KMS-11 (cell line): Measurements from ENCODE around the gene FBXL3.

Experiments used
- H2AFZ ChIP-seq: fragments of 200-600 bp; sonication (generic); 2 replicates; pipeline ENCODE4 v1.6.1; 2016; ENCODE audit warnings: antibody characterized with exemption, mixed run types, low read depth
- H3K27ac ChIP-seq: fragments of 200-600 bp; sonication (generic); 2 replicates; pipeline ENCODE4 v1.6.1; 2016; ENCODE audit warnings: mild to moderate bottlenecking, mixed run types
- H3K27me3 ChIP-seq: fragments of 200-600 bp; sonication (generic); 2 replicates; pipeline ENCODE4 v1.6.1; 2017; ENCODE audit warnings: mild to moderate bottlenecking, low read depth, mixed run types, moderate library complexity; ENCODE audit not compliant: insufficient read depth
- H3K36me3 ChIP-seq: fragments of 200-600 bp; sonication (generic); 2 replicates; pipeline ENCODE4 v1.6.1; 2017; ENCODE audit warnings: mild to moderate bottlenecking, mixed run types; ENCODE audit not compliant: insufficient read depth
- H3K4me1 ChIP-seq: fragments of 200-600 bp; sonication (generic); 2 replicates; pipeline ENCODE4 v1.6.1; 2016; ENCODE audit warnings: mild to moderate bottlenecking, low read depth, mixed run types; ENCODE audit not compliant: poor library complexity, severe bottlenecking
- H3K4me2 ChIP-seq: fragments of 200-600 bp; sonication (generic); 2 replicates; pipeline ENCODE4 v1.7.0; 2016; ENCODE audit warnings: mild to moderate bottlenecking, mixed run types
- H3K4me3 ChIP-seq: fragments of 200-600 bp; sonication (generic); IDR thresholded peaks from 2 replicates; pipeline ENCODE4 v1.6.1; 2017; ENCODE audit warnings: low read depth, low read length, mixed read lengths; ENCODE audit not compliant: insufficient read depth
- H3K79me2 ChIP-seq: fragments of 200-600 bp; sonication (generic); 2 replicates; pipeline ENCODE4 v1.6.1; 2016; ENCODE audit warnings: low read depth, mixed run types; ENCODE audit not compliant: insufficient read depth
- H3K9ac ChIP-seq: fragments of 200-600 bp; sonication (generic); 2 replicates; pipeline ENCODE4 v1.6.1; 2016; ENCODE audit warnings: mild to moderate bottlenecking, mixed run types
- H4K20me1 ChIP-seq: fragments of 200-600 bp; sonication (generic); 2 replicates; pipeline ENCODE4 v1.6.1; 2016; ENCODE audit warnings: mild to moderate bottlenecking, mixed run types; ENCODE audit not compliant: insufficient read depth
- TF ChIP-seq, protein P1 (sequence below): fragments of 200-600 bp; sonication (generic); conservative IDR thresholded peaks from 2 replicates; pipeline ENCODE4 v1.6.1; 2017; ENCODE audit warnings: low read depth, mild to moderate bottlenecking, antibody characterized with exemption, low read length, moderate library complexity, mixed read lengths

FBXL3 gene

DNA sequence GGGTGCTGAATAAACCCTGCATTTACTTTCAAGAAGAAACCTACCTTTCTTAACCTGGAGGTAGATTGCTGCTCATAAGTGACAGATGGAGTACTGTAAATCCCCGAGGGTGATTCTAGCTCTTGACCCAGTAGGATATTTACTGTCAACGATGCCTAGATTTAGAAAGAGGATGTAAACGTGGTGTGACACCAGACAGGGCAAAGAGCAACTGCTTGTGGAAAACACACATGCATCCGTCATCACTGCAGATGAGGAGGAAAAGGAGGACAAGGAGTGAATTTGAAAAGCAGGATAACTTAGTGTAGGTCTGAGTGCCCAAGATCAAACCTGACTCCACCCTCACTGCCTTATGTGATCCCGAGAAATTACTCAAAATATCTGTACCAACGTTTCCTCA, 44.9 kb downstream of the FBXL3 start:
- H3K9ac ChIP-seq, result no peak overlapping the region
- H3K36me3 ChIP-seq, result no peaks in the 10 kb centered on the region
- H3K27ac ChIP-seq, result no peak overlapping the region
- H3K4me3 ChIP-seq, result no peak overlapping the region
- H3K27me3 ChIP-seq, result no peaks in the 10 kb centered on the region
- H3K4me1 ChIP-seq, result no peaks in the 10 kb centered on the region
- H4K20me1 ChIP-seq, result no peaks in the 10 kb centered on the region
- H3K4me2 ChIP-seq, result no peak overlapping the region
- no peaks in the 10 kb centered on the region for H3K79me2 ChIP-seq
- TF ChIP-seq, protein P1, sequence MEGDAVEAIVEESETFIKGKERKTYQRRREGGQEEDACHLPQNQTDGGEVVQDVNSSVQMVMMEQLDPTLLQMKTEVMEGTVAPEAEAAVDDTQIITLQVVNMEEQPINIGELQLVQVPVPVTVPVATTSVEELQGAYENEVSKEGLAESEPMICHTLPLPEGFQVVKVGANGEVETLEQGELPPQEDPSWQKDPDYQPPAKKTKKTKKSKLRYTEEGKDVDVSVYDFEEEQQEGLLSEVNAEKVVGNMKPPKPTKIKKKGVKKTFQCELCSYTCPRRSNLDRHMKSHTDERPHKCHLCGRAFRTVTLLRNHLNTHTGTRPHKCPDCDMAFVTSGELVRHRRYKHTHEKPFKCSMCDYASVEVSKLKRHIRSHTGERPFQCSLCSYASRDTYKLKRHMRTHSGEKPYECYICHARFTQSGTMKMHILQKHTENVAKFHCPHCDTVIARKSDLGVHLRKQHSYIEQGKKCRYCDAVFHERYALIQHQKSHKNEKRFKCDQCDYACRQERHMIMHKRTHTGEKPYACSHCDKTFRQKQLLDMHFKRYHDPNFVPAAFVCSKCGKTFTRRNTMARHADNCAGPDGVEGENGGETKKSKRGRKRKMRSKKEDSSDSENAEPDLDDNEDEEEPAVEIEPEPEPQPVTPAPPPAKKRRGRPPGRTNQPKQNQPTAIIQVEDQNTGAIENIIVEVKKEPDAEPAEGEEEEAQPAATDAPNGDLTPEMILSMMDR, result no peak
- H2AFZ ChIP-seq, result no peak overlapping the region

DNA sequence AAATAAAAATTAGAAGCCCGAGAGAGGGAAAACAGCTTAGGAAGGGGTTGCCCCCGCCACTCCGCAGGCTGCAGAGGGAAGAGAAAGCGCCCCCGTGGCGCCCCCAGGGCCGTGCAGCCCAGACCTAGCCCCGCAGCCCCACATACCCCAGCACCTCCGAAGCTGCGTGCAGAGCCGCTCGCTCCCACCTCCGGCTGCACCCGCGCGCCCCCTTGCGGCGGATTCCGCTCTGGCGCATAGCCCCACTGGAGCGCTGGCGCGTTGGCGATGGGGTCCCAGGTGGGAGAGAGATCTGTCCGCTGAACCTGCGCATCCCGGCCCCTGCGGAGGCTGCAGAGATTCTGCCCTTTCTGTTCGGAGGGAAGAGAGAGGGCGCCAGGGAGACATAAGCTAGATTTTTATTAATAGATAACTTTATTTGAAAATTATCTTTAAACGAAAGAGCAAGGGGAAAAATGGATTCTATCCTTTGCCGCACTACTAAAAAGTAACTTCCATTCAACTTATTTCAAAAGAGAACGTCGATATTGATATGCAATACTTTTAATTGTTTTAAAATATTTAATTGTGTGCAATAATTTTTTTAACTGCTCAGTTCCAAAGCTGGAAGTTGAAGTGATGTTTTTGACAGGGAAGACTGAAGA, 46.8 kb downstream of the FBXL3 start:
- no peak overlapping the region for H3K9ac ChIP-seq
- no peaks in the 10 kb centered on the region for H3K4me1 ChIP-seq
- no peaks in the 10 kb centered on the region for H3K79me2 ChIP-seq
- H4K20me1 ChIP-seq, result no peaks in the 10 kb centered on the region
- no peaks in the 10 kb centered on the region for H3K27me3 ChIP-seq
- no peaks in the 10 kb centered on the region for H3K36me3 ChIP-seq
- no peak overlapping the region for H3K4me3 ChIP-seq
- TF ChIP-seq, protein P1, result no peak
- H3K27ac ChIP-seq, result no peak overlapping the region
- no peak overlapping the region for H2AFZ ChIP-seq
- no peak overlapping the region for H3K4me2 ChIP-seq

DNA sequence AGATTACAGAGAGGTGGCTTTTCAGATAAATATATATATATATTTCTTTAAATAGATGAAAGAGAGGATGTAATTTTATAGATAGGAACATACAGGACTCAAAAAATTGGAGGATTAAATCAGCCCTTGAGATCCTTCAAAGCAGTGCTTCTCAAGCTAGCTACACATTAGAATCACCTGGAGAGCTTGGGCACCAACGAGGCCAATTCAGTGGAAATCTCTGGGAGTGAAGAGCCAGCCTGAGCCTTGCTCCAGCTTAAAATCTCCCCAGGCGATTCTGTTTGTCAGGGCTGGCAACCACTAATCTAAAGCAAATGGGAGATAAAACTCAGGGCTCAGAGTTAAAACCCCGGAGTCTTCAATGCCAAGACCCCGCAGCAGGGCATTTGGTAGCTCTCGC, 50.0 kb downstream of the FBXL3 start:
- TF ChIP-seq, protein P1, result no peak
- H3K4me2 ChIP-seq, result no peak overlapping the region

DNA sequence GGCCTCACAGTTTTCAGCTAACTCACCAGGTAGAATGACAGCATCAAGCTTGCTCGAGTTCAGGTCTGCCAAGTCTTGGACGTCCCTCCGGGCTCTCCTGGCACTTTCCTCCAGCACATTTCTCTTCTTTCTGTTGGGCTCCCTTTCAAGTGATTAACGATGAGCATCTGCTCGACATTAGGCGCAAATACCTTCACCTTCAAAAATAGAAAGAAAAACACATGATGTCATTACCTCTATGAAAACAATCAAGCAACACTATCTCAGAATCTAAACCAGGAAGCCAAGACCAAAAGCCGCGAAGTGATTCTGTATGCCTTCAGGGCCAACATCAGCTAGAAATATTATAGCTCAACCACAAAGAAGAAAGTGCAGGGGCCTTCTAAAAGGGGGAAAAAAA, 50.5 kb downstream of the FBXL3 start:
- TF ChIP-seq, protein P1, result no peak
- no peak overlapping the region for H3K4me2 ChIP-seq
- no peaks in the 10 kb centered on the region for H3K27me3 ChIP-seq
- H3K79me2 ChIP-seq, result no peaks in the 10 kb centered on the region
- H3K4me3 ChIP-seq, result no peak overlapping the region
- H2AFZ ChIP-seq, result no peak overlapping the region
- H3K4me1 ChIP-seq, result no peaks in the 10 kb centered on the region
- H3K36me3 ChIP-seq, result no peaks in the 10 kb centered on the region
- no peaks in the 10 kb centered on the region for H4K20me1 ChIP-seq
- no peak overlapping the region for H3K27ac ChIP-seq
- H3K9ac ChIP-seq, result no peak overlapping the region

More for the DNA sequence above, 50.0 kb downstream of the FBXL3 start:
- Histone ChIP-seq H4K20me1 (no peaks in the 10 kb centered on the region), H3K27me3 (no peaks in the 10 kb centered on the region), H3K9ac (no peak overlapping the region), H3K4me3 (no peak overlapping the region), H3K36me3 (no peaks in the 10 kb centered on the region), H3K27ac (no peak overlapping the region), H3K79me2 (no peaks in the 10 kb centered on the region), H3K4me1 (no peaks in the 10 kb centered on the region), H2AFZ (no peak overlapping the region)
